AG08395 (cell line): ENCODE data around the gene GRIN3B.
"Not testable (repeated sequence)": the region's sequence is repeated elsewhere in the genome, so short reads cannot be mapped to it uniquely, and the experiment has no call there.

Source experiments
- DNase-seq: peaks from one replicate; pipeline ENCODE4 v3.0.0; 2012; ENCODE audit warnings: mixed read lengths, low spot score

Gene GRIN3B

GRCh38 chr19:1019980-1020867 lies 20.0 kb downstream of the GRIN3B start:
- no peak for DNase-seq

GRCh38 chr19:1020868-1021425 lies 20.7 kb downstream of the GRIN3B start, which contains the start of gene TMEM259:
TMEM259 (minus strand) TSS chr19:1021123; CDS start chr19:1020996, 127 bp downstream.
- peak; percentile 99 for DNase-seq

- DNase-seq: not testable (repeated sequence)
These were observed 23.6 kb downstream of the GRIN3B start for GRCh38 chr19:1023883-1024188.

- DNase-seq: not testable (repeated sequence)
These were observed 24.9 kb downstream of the GRIN3B start for GRCh38 chr19:1025080-1025479.

- DNase-seq: peak; percentile 85
These were observed 26.0 kb downstream of the GRIN3B start, which contains the start of gene CNN2 for GRCh38 chr19:1025960-1026782. CNN2 (plus strand) TSS chr19:1026608; CDS start chr19:1026662, 54 bp downstream.

GRCh38 chr19:1026783-1027649 lies 26.8 kb downstream of the GRIN3B start:
- DNase-seq: no peak

GRCh38 chr19:1027650-1028061 lies 27.4 kb downstream of the GRIN3B start:
- no peak for DNase-seq

- DNase-seq: peak; percentile 93
These were observed 28.1 kb downstream of the GRIN3B start for GRCh38 chr19:1028062-1028926.

GRCh38 chr19:1032264-1032867 lies 32.1 kb downstream of the GRIN3B start:
- DNase-seq: no peak

GRCh38 chr19:1035998-1036621 lies 35.9 kb downstream of the GRIN3B start:
- no peak for DNase-seq

- no peak for DNase-seq
These were observed 37.4 kb downstream of the GRIN3B start for GRCh38 chr19:1037621-1038064.

- no peak for DNase-seq
These were observed 38.9 kb downstream of the GRIN3B start for GRCh38 chr19:1038978-1039645.

- DNase-seq: peak; percentile 94
These were observed 39.6 kb downstream of the GRIN3B start, which contains the start of gene ABCA7 for GRCh38 chr19:1039646-1040475. ABCA7 (plus strand) TSS chr19:1040107; CDS start chr19:1041362, 1,255 bp downstream.

- peak; percentile 100 for DNase-seq
These were observed 40.5 kb downstream of the GRIN3B start for GRCh38 chr19:1040476-1041271.

GRCh38 chr19:1041272-1041834 lies 41.1 kb downstream of the GRIN3B start:
- no peak for DNase-seq

- DNase-seq: no peak
These were observed 41.8 kb downstream of the GRIN3B start for GRCh38 chr19:1041835-1042685.
